Heart left ventricle (tissue), 13 donors: ENCODE data around the gene EYS.

Experiments used
- CTCF ChIP-seq, 12 donors: fragments of 200-600 bp; sonication (generic) in 4 of 12; IDR thresholded peaks; one replicate each; pipeline versions ENCODE4 v1.5.0 to v1.8.0; 2018 to 2022; ENCODE audit warnings: antibody characterized with exemption in 12 of 12, mild to moderate bottlenecking in 5 of 12
- POLR2A ChIP-seq, 2 donors: fragments of 450-650 bp; IDR thresholded peaks; one replicate each; pipeline ENCODE4 v1.6.1; 2017; ENCODE audit warnings: antibody characterized with exemption in 2 of 2, mild to moderate bottlenecking in 2 of 2, moderate library complexity in 2 of 2
- donor health status: ischemic (EF 13 %, LVEDD 7.1; RV severe dilation, severe dysfunction).
- donor health status: DM: no; HTN: yes; CAD: no.
- donor health status: DM: no; HTN: no; CAD: no.
- donor health status: ischemic (EF 25% LVEDD 6.9; RV normal size, moderate dysfunction).
- donor health status: ischemic (EF 25% LVEDD 5.7; RV mildly dilated, moderate dysfunction).
- donor health status: ischemic (EF 35%, LVEDD 5.7; RV mildly dilated, moderate dysfunction).
- donor health status: nonischemic (EF 11% LVEDD 7.7; RV severe dilation, severe dysfunction).
- donor health status: DM: yes; HTN: yes; CAD: no.
- donor health status: PGD.
- donor health status: ischemic (EF 29% LVEDD 5.4; RV normal size, mild dysfunction).
- donor health status: nonischemic (EF 23%, LVEDD 6.1; RV moderate dilation, normal function).

- TF ChIP-seq CTCF (IDR thresholded peaks at IDR 0.05), result no peak
- TF ChIP-seq POLR2A (IDR thresholded peaks at IDR 0.05), result no peak
Measured at GRCh38 chr6:64811119-64811518, 895.9 kb downstream of the EYS start.
